Kidney epithelial cell (primary cell): Measurements from ENCODE around the gene BEND7. TPM values are rescaled to one million over a fixed set of nuclear protein-coding genes. Genes with fewer than 3 reads are reported as not detected.
"Not testable (repeated sequence)": the region's sequence is repeated elsewhere in the genome, so short reads cannot be mapped to it uniquely, and the experiment has no call there.

Experiments used
- DNase-seq: peaks from one replicate; pipeline ENCODE4 v3.0.0-alpha.2; 2010; ENCODE audit warnings: low read depth
- H3K27me3 ChIP-seq: 2 replicates; pipeline ENCODE4 v1.6.0; 2011; ENCODE audit warnings: low read length; ENCODE audit not compliant: control insufficient read depth, insufficient read depth
- H3K36me3 ChIP-seq: 2 replicates; pipeline ENCODE4 v1.5.1; 2011; ENCODE audit warnings: low read length; ENCODE audit not compliant: control insufficient read depth, insufficient read depth
- H3K4me3 ChIP-seq: 2 replicates; pipeline ENCODE4 v1.5.1; 2011; ENCODE audit warnings: low read depth, mild to moderate bottlenecking, control low read depth, low read length
- CTCF ChIP-seq: IDR thresholded peaks from 2 replicates; pipeline ENCODE4 v1.5.1; 2011; ENCODE audit warnings: mild to moderate bottlenecking, moderate library complexity, low read length, control low read depth, inconsistent platforms; ENCODE audit not compliant: insufficient read depth, poor library complexity, severe bottlenecking
- total RNA-seq: library from RNA; depleted of rRNA; stranded (reverse); fragments of >200 nt; gene quantifications from 2 replicates; pipeline ENCODE4 v1.2.3, GENCODE V29; 2015

BEND7 gene
- total RNA-seq, 1 donor from 2014 or later: 31.5 TPM

- TF ChIP-seq CTCF: peak; percentile 37
- Histone ChIP-seq H3K36me3 (no peaks in the 10 kb centered on the region), H3K4me3 (no peak overlapping the region), H3K27me3 (no peaks in the 10 kb centered on the region)
- no peak for DNase-seq
These were observed 114.0 kb downstream of the BEND7 start for GRCh38 chr10:13414855-13415254.

GRCh38 chr10:13414137-13414536, 114.7 kb downstream of the BEND7 start:
- Histone ChIP-seq H3K36me3 (no peaks in the 10 kb centered on the region), H3K4me3 (no peak overlapping the region), H3K27me3 (no peaks in the 10 kb centered on the region)
- no peak for DNase-seq
- TF ChIP-seq CTCF: no peak

GRCh38 chr10:13412894-13413293, 115.9 kb downstream of the BEND7 start:
- Histone ChIP-seq H3K36me3 (no peaks in the 10 kb centered on the region), H3K27me3 (no peaks in the 10 kb centered on the region), H3K4me3 (no peak overlapping the region)
- no peak for TF ChIP-seq CTCF
- no peak for DNase-seq

GRCh38 chr10:13404791-13405190, 124.0 kb downstream of the BEND7 start:
- Histone ChIP-seq H3K36me3 (no peaks in the 10 kb centered on the region), H3K27me3 (no peaks in the 10 kb centered on the region), H3K4me3 (no peak overlapping the region)
- DNase-seq: no peak
- no peak for TF ChIP-seq CTCF

- Histone ChIP-seq H3K4me3 (no peak overlapping the region), H3K36me3 (no peaks in the 10 kb centered on the region), H3K27me3 (no peaks in the 10 kb centered on the region)
- no peak for TF ChIP-seq CTCF
- DNase-seq: no peak
These were observed 124.5 kb downstream of the BEND7 start for GRCh38 chr10:13404305-13404759.

- H3K36me3 ChIP-seq, H3K4me3 ChIP-seq, DNase-seq, H3K27me3 ChIP-seq: not testable (repeated sequence)
These were observed 125.4 kb downstream of the BEND7 start for GRCh38 chr10:13403426-13403825.
